Endothelial cell of umbilical vein (primary cell): ENCODE data around the gene GADD45GIP1.

Experiments used
- CTCF ChIP-seq, 2 donors: IDR thresholded peaks; 1 replicate in 1 of 2; 2 replicates in 1 of 2; pipeline ENCODE4 v1.5.1; 2011; ENCODE audit warnings: low read length in 2 of 2, mild to moderate bottlenecking in 2 of 2, moderate library complexity in 2 of 2, control low read depth in 1 of 2, inconsistent platforms in 1 of 2, low read depth in 1 of 2; ENCODE audit not compliant: insufficient read depth in 1 of 2; ENCODE audit errors: extremely low read depth in 1 of 2
- EZH2 ChIP-seq: IDR thresholded peaks from 2 replicates; pipeline ENCODE4 v1.6.1; 2012; ENCODE audit warnings: borderline replicate concordance, low read depth, mild to moderate bottlenecking, moderate library complexity, low read length, inconsistent platforms; ENCODE audit not compliant: severe bottlenecking
- POLR2A ChIP-seq: IDR thresholded peaks from 2 replicates; pipeline ENCODE4 v1.6.1; 2012; ENCODE audit warnings: low read depth, mild to moderate bottlenecking, control low read depth, low read length
- POLR2AphosphoS5 ChIP-seq: IDR thresholded peaks from 2 replicates; pipeline ENCODE4 v1.6.1; 2012; ENCODE audit warnings: low read depth, mild to moderate bottlenecking, control low read depth, low read length, moderate library complexity; ENCODE audit not compliant: insufficient read depth

GRCh38 chr19:12938779-12939601 is 18.0 kb downstream of the GADD45GIP1 start:
- no peak for TF ChIP-seq EZH2
- TF ChIP-seq POLR2A, result no peak
- no peak for TF ChIP-seq POLR2AphosphoS5
- TF ChIP-seq CTCF (IDR thresholded peaks at IDR 0.05; ENCODE audit: extremely low read depth in 1 of 2, insufficient read depth in 1 of 2, low read depth in 1 of 2, low read length in 2 of 2), result peak in 1 of 2 donors; percentile 15
